HG03175 (cell line): ENCODE results near the gene SLC66A2.

Experiments
- ATAC-seq: cut with Tn5 transposase; IDR thresholded peaks from one replicate; pipeline ENCODE4 v1.9.1; 2021; ENCODE audit warnings: mild to moderate bottlenecking, moderate library complexity; ENCODE audit not compliant: unreplicated experiment

The SLC66A2 gene

GRCh38 chr18:79852561-79853302 is 98.7 kb downstream of the SLC66A2 start:
- no peak for ATAC-seq
